ENCODE measurements around the gene PATE3.
A peak's percentile ranks its signal among the peaks of the same experiment; 100 is the strongest.

DNA sequence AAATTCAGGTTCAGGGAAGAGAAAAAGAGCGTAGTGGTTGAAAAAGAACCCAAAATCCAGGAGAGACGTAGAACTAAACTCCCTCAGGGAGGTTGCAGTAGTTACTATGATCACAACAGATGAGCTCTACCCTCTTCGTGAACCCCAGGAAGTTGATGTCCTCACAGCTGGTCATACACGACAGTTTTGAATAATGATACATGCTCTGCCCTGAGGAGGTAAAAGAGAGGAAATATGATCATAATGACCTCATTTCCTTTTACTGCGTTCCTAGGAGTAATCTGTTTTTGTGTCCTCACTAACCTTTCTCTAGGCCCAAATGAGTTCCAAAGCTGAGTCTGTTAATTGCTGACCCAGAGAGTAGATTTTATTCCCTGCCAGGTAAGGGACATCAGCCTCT, 10.6 kb upstream of the PATE3 start:
- no peak for TF ChIP-seq SMC3 (IDR thresholded peaks at IDR 0.05; ENCODE audit: low read depth, low read length)
- TF ChIP-seq, protein P1, sequence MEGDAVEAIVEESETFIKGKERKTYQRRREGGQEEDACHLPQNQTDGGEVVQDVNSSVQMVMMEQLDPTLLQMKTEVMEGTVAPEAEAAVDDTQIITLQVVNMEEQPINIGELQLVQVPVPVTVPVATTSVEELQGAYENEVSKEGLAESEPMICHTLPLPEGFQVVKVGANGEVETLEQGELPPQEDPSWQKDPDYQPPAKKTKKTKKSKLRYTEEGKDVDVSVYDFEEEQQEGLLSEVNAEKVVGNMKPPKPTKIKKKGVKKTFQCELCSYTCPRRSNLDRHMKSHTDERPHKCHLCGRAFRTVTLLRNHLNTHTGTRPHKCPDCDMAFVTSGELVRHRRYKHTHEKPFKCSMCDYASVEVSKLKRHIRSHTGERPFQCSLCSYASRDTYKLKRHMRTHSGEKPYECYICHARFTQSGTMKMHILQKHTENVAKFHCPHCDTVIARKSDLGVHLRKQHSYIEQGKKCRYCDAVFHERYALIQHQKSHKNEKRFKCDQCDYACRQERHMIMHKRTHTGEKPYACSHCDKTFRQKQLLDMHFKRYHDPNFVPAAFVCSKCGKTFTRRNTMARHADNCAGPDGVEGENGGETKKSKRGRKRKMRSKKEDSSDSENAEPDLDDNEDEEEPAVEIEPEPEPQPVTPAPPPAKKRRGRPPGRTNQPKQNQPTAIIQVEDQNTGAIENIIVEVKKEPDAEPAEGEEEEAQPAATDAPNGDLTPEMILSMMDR (IDR thresholded peaks at IDR 0.05) = no peak
- TF ChIP-seq, protein P2, sequence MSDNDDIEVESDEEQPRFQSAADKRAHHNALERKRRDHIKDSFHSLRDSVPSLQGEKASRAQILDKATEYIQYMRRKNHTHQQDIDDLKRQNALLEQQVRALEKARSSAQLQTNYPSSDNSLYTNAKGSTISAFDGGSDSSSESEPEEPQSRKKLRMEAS (IDR thresholded peaks at IDR 0.05; ENCODE audit: low read depth) = no peak
- no peak for TF ChIP-seq EZH2phosphoT487 (IDR thresholded peaks at IDR 0.05; ENCODE audit: borderline replicate concordance, low read depth)
- TF ChIP-seq POLR2AphosphoS5 (IDR thresholded peaks at IDR 0.05; ENCODE audit: low read depth, low read length) = no peak
- TF ChIP-seq GABPA (IDR thresholded peaks at IDR 0.05; ENCODE audit: low read depth) = no peak
- no peak for TF ChIP-seq YY1 (IDR thresholded peaks at IDR 0.05; ENCODE audit: low read depth)
- TF ChIP-seq TAF1 (IDR thresholded peaks at IDR 0.05; ENCODE audit: borderline replicate concordance, low read depth, low read length) = no peak
- no peak for TF ChIP-seq GATA2 (CRISPR knock-in tag; IDR thresholded peaks at IDR 0.05)
- no peak for TF ChIP-seq RFX5 (IDR thresholded peaks at IDR 0.05; ENCODE audit: low read length)
- no peak for TF ChIP-seq RCOR1 (IDR thresholded peaks at IDR 0.05; ENCODE audit: low read length)
- 0 out of 4 replicates have a peak, but pooled peaks of 1 of the 2 experiments have one; percentile 27 for TF ChIP-seq EP300 (IDR thresholded peaks at IDR 0.05; ENCODE audit: borderline replicate concordance in 1 of 2, low read depth in 1 of 2, low read length in 1 of 2)

Data from SK-N-SH (cell line).